Endothelial cell (in vitro differentiated cells): ENCODE results near the gene NRN1. TPM values are rescaled to one million over a fixed set of nuclear protein-coding genes. Genes with fewer than 3 reads are reported as not detected.

ENCODE experiments used
- DNase-seq: peaks from one replicate; pipeline ENCODE4 v3.0.0; 2021; ENCODE audit warnings: low spot score
- H3K27ac Mint-ChIP-seq: one replicate; pipeline ENCODE4 v1.8.0; 2021; ENCODE audit warnings: mixed read lengths, inconsistent platforms; ENCODE audit not compliant: unreplicated experiment
- H3K27me3 Mint-ChIP-seq: one replicate; pipeline ENCODE4 v1.8.0; 2021; ENCODE audit warnings: mild to moderate bottlenecking, moderate library complexity, mixed read lengths, inconsistent platforms; ENCODE audit not compliant: unreplicated experiment
- H3K36me3 Mint-ChIP-seq: one replicate; pipeline ENCODE4 v1.8.0; 2021; ENCODE audit warnings: mild to moderate bottlenecking, low read depth, mixed read lengths, inconsistent platforms; ENCODE audit not compliant: unreplicated experiment
- H3K4me1 Mint-ChIP-seq: one replicate; pipeline ENCODE4 v1.8.0; 2021; ENCODE audit warnings: mild to moderate bottlenecking, mixed read lengths, inconsistent platforms; ENCODE audit not compliant: unreplicated experiment
- H3K4me3 Mint-ChIP-seq: one replicate; pipeline ENCODE4 v1.8.0; 2021; ENCODE audit warnings: mild to moderate bottlenecking, mixed read lengths, inconsistent platforms; ENCODE audit not compliant: unreplicated experiment
- H3K9me3 Mint-ChIP-seq: one replicate; pipeline ENCODE4 v1.8.0; 2021; ENCODE audit warnings: mixed read lengths, inconsistent platforms; ENCODE audit not compliant: unreplicated experiment
- CTCF ChIP-seq: fragments of 200-600 bp; sonication (generic); IDR thresholded peaks from one replicate; pipeline ENCODE4 v1.5.0; 2021; ENCODE audit warnings: antibody characterized with exemption; ENCODE audit not compliant: unreplicated experiment
- total RNA-seq: library from RNA; stranded (reverse); fragmentation: NEBNext Ultra II Directional; extraction: Animal tissue kit (Norgen Biotek cat#: 25700); gene quantifications from one replicate; pipeline ENCODE4 v1.2.1, GENCODE V29; 2021; ENCODE audit not compliant: unreplicated experiment

NRN1 gene
- total RNA-seq, 1 donor from 2014 or later: 39.6 TPM

GRCh38 chr6:5962794-5963193, 43.9 kb downstream of the NRN1 start:
- H3K4me1 Mint-ChIP-seq: no peaks in the 10 kb centered on the region
- TF ChIP-seq CTCF: no peak
- H3K9me3 Mint-ChIP-seq: no peaks in the 10 kb centered on the region
- no peaks in the 10 kb centered on the region for H3K36me3 Mint-ChIP-seq
- peaks cover 3% of the 10 kb centered on the region for H3K27me3 Mint-ChIP-seq
- no peak overlapping the region for H3K27ac Mint-ChIP-seq
- no peak overlapping the region for H3K4me3 Mint-ChIP-seq
- DNase-seq: no peak

GRCh38 chr6:5961836-5962235, 44.9 kb downstream of the NRN1 start:
- Mint-ChIP-seq H3K9me3 (no peaks in the 10 kb centered on the region), H3K4me3 (no peak overlapping the region), H3K27me3 (peaks cover 3% of the 10 kb centered on the region), H3K4me1 (no peaks in the 10 kb centered on the region), H3K36me3 (no peaks in the 10 kb centered on the region), H3K27ac (no peak overlapping the region)
- no peak for DNase-seq
- TF ChIP-seq CTCF: no peak

GRCh38 chr6:5960456-5960855, 46.3 kb downstream of the NRN1 start:
- H3K4me1 Mint-ChIP-seq: no peaks in the 10 kb centered on the region
- H3K27ac Mint-ChIP-seq: no peak overlapping the region
- no peak for DNase-seq
- H3K36me3 Mint-ChIP-seq: no peaks in the 10 kb centered on the region
- H3K27me3 Mint-ChIP-seq: peaks cover 3% of the 10 kb centered on the region
- H3K9me3 Mint-ChIP-seq: no peaks in the 10 kb centered on the region
- no peak overlapping the region for H3K4me3 Mint-ChIP-seq
- no peak for TF ChIP-seq CTCF

- no peak for TF ChIP-seq CTCF
- Mint-ChIP-seq H3K27me3 (peaks cover 3% of the 10 kb centered on the region), H3K4me1 (no peaks in the 10 kb centered on the region), H3K4me3 (no peak overlapping the region), H3K27ac (no peak overlapping the region), H3K9me3 (no peaks in the 10 kb centered on the region), H3K36me3 (no peaks in the 10 kb centered on the region)
- no peak for DNase-seq
Observed at GRCh38 chr6:5958921-5959320, 47.8 kb downstream of the NRN1 start.

- Mint-ChIP-seq H3K27ac (no peak overlapping the region), H3K4me1 (no peaks in the 10 kb centered on the region), H3K27me3 (peaks cover 3% of the 10 kb centered on the region), H3K4me3 (no peak overlapping the region), H3K36me3 (no peaks in the 10 kb centered on the region), H3K9me3 (no peaks in the 10 kb centered on the region)
- DNase-seq: no peak
- TF ChIP-seq CTCF: no peak
Observed at GRCh38 chr6:5956939-5957338, 49.8 kb downstream of the NRN1 start.
